ENCODE data around the gene FLYWCH2.

FLYWCH2 gene

DNA sequence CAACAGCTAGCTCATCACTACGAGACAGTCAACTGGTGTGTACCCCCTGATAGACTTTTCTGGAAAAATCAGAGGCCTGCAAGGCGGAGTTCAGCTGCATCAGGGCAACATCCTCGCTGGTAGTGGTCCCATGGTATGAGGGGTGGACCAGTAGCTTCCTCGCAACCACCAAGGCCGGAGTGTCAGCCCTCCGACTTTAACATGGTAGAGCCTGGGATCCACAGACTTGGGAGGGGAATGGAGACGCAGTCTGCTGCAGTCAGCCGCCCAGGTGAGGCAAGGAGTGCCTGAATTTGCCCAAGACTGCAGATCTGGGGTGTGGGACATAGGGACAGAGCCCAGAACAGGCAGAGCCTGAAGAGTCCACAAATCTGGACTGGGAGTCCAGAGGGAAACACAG, 39.5 kb upstream of the FLYWCH2 start:
- Histone ChIP-seq H3K9ac (ENCODE audit: low read length) (no peak overlapping the region), H3K27me3 (ENCODE audit: control insufficient read depth, insufficient read depth, low read length) (no peaks in the 10 kb centered on the region), H3K36me3 (ENCODE audit: control insufficient read depth, insufficient read depth, low read length) (no peaks in the 10 kb centered on the region), H3K27ac (ENCODE audit: low read depth, low read length) (no peak overlapping the region), H3K4me3 (ENCODE audit: low read length) (no peak overlapping the region), H3K4me1 (ENCODE audit: control insufficient read depth, insufficient read depth, low read length) (no peaks in the 10 kb centered on the region)

DNA sequence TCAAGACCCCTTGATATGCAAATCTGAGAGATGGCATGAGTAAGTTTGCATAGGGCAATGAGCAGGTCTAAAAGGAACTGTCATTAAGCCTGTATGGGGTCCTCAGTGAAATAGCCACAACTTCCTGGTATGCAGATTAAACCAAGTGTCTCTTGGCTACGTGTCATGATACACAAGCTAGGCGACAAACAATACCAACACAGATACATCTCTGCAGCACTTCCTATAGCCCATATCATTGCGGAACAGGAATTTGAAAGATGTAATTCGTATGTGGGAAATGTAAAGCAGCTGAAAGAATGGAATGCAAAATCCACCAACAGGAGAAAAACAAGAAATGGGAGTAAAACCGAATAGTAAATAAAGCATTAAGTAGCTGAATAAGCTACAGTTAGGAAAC, 37.9 kb upstream of the FLYWCH2 start:
- no peak overlapping the region for H3K27ac ChIP-seq (ENCODE audit: low read depth, low read length)
- H3K4me3 ChIP-seq (ENCODE audit: low read length), result no peak overlapping the region
- no peaks in the 10 kb centered on the region for H3K4me1 ChIP-seq (ENCODE audit: control insufficient read depth, insufficient read depth, low read length)
- H3K27me3 ChIP-seq (ENCODE audit: control insufficient read depth, insufficient read depth, low read length), result no peaks in the 10 kb centered on the region
- no peak overlapping the region for H3K9ac ChIP-seq (ENCODE audit: low read length)
- no peaks in the 10 kb centered on the region for H3K36me3 ChIP-seq (ENCODE audit: control insufficient read depth, insufficient read depth, low read length)

DNA sequence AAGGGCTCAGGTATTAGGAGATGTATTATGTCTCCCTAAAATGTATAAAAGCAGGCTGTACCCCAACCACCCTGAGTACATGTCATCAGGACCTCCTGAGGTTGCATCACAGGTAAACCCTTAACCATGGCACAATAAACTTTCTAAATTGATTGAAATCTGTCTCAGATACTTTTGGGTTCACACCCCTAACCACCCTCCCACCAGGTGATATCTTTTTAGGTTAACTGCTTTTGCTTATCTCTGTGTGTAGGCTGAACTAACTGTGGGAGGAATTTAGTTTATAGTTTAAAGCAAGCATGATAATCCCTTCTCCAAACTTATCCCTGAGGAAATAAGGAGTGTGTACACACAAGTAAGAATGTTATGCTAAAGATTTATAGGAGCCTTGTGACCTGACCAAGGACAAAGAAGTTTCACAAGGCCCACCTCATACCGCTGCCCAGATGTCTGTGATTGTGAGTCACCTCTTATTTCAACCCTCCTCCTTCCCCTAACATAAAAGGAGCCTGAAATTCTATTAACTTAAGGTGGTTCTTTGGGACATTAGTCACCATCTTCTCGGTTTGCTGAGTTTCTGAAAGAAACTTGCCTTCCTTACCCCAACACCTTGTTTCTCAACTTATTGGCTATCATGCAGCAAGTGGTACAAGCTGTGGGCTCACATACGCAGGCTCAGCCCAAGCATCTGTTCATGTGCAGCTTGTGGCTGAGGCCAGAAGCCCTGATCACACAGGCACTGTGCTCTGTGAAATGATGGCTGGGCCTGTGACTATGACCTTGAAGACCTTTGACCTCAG, 36.3 kb upstream of the FLYWCH2 start:
- no peak overlapping the region for H3K9ac ChIP-seq (ENCODE audit: low read length)
- no peaks in the 10 kb centered on the region for H3K4me1 ChIP-seq (ENCODE audit: control insufficient read depth, insufficient read depth, low read length)
- no peaks in the 10 kb centered on the region for H3K36me3 ChIP-seq (ENCODE audit: control insufficient read depth, insufficient read depth, low read length)
- H3K27me3 ChIP-seq (ENCODE audit: control insufficient read depth, insufficient read depth, low read length), result no peaks in the 10 kb centered on the region
- H3K27ac ChIP-seq (ENCODE audit: low read depth, low read length), result no peak overlapping the region
- no peak overlapping the region for H3K4me3 ChIP-seq (ENCODE audit: low read length)

DNA sequence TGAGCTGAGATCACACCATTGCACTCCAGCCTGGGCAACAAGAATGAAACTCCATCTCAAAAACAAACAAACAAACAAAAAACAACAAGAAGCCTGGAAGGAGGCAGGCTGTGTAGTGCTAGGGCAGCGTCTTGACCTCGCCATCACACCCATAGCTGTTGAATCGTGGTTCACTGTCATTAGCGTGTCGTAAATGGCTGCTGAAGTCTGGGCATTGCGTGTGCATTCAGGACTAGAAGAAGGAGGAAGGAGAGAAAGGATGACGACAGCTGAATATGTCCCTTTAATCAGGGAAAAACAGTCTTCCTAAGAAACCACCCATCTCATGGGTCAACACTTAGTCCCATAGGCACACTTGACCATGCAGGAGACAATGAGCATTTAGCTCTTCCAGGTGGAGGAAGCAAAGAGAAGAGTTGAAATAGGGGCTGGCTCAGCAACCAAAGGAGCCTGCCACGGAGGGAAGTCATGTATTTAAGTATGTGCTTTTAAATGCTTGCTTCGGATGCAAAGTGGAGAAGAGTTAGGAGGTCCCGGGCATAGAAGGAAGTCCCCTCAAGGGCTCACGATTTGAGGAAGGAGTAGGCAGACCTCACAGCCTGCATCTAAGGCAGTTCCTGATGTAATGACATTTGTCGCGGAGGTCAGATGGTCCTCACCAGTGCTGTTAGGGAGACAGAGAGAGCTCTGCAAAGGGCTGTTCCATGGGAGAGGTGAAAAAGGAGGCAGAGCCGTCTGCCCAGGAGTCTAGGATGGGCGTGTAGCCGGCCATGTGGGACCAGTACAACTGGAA, 33.9 kb upstream of the FLYWCH2 start:
- Histone ChIP-seq H3K27ac (ENCODE audit: low read depth, low read length) (no peak overlapping the region), H3K4me3 (ENCODE audit: low read length) (no peak overlapping the region), H3K9ac (ENCODE audit: low read length) (no peak overlapping the region), H3K27me3 (ENCODE audit: control insufficient read depth, insufficient read depth, low read length) (peaks cover 3% of the 10 kb centered on the region), H3K36me3 (ENCODE audit: control insufficient read depth, insufficient read depth, low read length) (no peaks in the 10 kb centered on the region), H3K4me1 (ENCODE audit: control insufficient read depth, insufficient read depth, low read length) (no peaks in the 10 kb centered on the region)

DNA sequence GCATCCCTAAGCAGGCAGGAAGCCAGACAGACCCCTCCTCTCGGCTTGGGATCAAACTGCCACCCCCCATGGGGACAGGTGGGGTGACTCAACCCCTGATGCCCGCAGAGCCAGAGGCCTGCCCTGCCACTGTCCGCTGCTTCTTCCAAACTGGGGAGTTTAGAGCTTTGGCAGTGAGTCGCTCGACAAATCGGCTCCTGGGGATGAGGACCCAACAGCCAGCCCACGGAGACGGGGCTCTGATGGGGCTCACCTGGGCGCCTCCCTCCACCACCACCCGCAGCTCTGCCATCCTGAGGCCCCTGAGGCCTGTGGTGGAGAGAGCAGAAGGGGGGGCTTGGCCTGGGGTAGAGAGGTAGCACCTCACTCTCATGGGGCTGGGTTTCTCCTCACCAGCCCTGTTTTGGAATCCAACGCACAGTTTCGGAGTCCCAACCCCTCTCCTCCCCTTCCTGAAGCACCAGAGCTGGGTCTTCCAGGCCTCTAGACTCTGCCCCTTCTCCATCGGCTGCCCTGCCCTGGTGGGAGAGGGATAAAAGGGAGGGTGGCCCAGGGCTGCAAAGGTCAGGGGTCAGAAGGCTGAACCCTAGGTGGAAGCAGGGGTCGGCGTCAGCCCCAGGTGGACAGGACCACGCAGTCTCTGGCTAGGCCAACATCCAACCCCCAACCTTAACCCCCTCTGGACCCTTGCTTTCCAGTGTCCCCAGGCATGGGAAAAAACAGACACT, 30.8 kb upstream of the FLYWCH2 start:
- H3K4me1 ChIP-seq (ENCODE audit: control insufficient read depth, insufficient read depth, low read length), result no peaks in the 10 kb centered on the region
- H3K4me3 ChIP-seq (ENCODE audit: low read length), result no peak overlapping the region
- H3K27me3 ChIP-seq (ENCODE audit: control insufficient read depth, insufficient read depth, low read length), result peaks cover 3% of the 10 kb centered on the region
- no peaks in the 10 kb centered on the region for H3K36me3 ChIP-seq (ENCODE audit: control insufficient read depth, insufficient read depth, low read length)
- H3K27ac ChIP-seq (ENCODE audit: low read depth, low read length), result no peak overlapping the region
- no peak overlapping the region for H3K9ac ChIP-seq (ENCODE audit: low read length)

DNA sequence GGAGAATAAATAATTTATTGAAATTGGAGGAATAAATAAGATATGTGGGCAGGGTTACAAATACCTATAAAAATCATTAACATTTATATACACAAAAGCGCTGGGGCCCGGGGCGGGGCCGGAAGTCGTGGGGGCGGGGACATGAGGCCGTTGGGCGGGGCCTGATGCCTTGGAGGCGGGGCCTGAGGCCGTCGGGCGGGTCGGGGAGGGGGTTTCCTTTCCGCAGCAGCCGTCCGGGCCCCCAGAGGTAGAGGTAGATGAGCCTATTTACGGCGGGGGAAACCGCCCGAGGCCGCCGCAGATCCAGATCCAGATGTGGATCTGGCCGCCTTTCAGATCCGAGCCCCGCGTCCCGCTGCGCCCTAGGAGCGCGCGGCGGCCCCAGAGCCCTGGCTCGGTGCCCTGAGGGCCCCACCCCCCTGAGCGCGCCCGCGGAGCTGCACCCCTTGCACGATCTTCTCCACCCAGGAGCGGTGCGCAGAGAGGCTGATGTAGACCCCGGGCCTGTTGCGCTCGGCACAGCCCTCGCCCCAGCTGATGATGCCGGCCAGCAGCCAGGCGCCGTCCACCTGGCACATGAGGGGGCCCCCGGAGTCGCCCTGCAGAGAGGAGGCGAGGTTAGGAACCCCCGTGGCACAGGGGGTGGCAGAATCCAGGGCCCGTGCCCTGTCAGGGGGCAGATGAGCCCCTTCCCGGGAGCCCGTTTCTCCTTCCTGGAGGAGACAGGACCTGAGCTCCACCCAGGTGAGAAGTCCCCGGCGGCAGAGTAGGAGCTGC, 30.1 kb upstream of the FLYWCH2 start:
- Histone ChIP-seq H3K4me3 (ENCODE audit: low read length) (no peak overlapping the region), H3K27me3 (ENCODE audit: control insufficient read depth, insufficient read depth, low read length) (peaks cover 6% of the 10 kb centered on the region), H3K4me1 (ENCODE audit: control insufficient read depth, insufficient read depth, low read length) (no peaks in the 10 kb centered on the region), H3K9ac (ENCODE audit: low read length) (no peak overlapping the region), H3K27ac (ENCODE audit: low read depth, low read length) (no peak overlapping the region), H3K36me3 (ENCODE audit: control insufficient read depth, insufficient read depth, low read length) (no peaks in the 10 kb centered on the region)

DNA sequence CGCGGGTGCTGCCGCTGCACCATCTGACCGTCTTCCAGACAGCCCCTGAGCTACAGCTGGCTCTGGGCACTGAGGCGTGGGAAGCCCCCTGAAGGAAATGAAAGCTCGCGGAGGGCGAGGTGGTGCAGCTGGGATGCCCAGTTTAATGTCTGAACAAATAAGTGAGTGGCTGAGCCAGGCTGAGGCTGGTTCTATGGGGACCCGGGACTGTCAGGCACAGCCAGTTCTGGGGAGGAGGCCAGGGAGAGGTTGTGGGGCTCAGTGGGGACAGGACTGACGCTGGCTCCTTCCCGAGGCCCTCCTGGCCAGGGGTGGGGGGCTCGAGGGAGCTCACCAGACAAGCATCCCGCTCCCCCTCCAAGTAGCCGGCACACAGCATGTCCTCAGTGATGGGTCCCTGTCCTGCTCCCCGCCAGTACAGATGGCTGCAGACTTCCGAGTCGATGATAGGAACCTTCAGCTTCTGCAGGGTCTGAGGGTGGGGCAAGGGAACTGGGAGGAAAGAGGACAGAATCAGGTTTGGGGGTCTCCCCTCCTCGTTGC, 29.4 kb upstream of the FLYWCH2 start:
- Histone ChIP-seq H3K27ac (ENCODE audit: low read depth, low read length) (no peak overlapping the region), H3K9ac (ENCODE audit: low read length) (no peak overlapping the region), H3K27me3 (ENCODE audit: control insufficient read depth, insufficient read depth, low read length) (peaks cover 12% of the 10 kb centered on the region)

DNA sequence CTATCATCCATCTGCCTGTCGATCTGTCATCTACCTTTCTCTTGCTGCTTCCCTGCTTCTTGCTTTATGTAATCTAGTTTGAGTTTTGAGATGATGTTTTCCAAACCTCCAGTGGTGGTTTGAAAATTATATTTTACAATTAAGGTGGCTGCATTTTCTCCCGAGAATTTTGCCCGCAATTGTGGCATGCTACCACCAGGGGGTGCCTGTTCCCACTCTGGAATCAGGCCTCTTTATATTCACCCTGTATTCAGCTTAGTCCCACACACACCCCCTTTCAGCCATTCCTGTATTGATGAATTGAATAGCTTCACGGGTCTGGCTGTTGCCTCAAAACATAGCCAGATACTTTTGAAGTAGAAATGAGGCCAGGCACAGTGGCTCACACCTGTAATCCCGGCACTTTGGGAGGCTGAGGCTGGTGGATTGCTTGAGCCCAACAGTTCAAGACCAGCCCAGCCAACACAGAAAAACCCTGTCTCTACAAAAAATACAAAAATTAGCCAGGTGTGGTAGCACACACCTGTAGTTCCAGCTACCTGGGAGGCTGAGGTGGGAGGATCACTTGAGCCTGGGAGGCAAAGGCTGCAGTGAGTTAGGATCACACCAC, 28.2 kb upstream of the FLYWCH2 start:
- H3K36me3 ChIP-seq (ENCODE audit: control insufficient read depth, insufficient read depth, low read length), result no peaks in the 10 kb centered on the region

More for the DNA sequence above, 29.4 kb upstream of the FLYWCH2 start:
- Histone ChIP-seq H3K4me1 (ENCODE audit: control insufficient read depth, insufficient read depth, low read length) (no peaks in the 10 kb centered on the region), H3K36me3 (ENCODE audit: control insufficient read depth, insufficient read depth, low read length) (no peaks in the 10 kb centered on the region), H3K4me3 (ENCODE audit: low read length) (no peak overlapping the region)

DNA sequence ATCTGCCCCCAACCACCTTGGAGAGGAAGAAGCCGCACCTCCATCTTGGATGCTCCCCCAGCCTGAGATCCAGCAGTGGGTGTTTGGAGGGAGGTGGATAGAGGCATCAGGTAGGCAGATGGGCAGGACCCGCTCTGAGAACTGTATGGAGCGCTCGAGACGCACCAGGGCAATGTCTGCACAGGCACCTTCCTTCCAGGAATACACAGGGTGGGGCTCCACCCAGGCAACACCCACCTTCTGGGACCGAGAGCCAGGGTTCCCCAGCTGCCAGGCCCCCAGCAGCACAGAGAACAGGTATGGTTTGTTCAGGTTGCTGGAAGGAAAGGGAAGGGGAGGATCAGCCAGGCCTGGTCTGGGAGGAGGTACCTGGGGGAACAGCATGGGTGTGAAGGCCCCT, 27.5 kb upstream of the FLYWCH2 start:
- peaks cover 17% of the 10 kb centered on the region for H3K27me3 ChIP-seq (ENCODE audit: control insufficient read depth, insufficient read depth, low read length)
- H3K4me1 ChIP-seq (ENCODE audit: control insufficient read depth, insufficient read depth, low read length), result no peaks in the 10 kb centered on the region
- H3K36me3 ChIP-seq (ENCODE audit: control insufficient read depth, insufficient read depth, low read length), result no peaks in the 10 kb centered on the region
- H3K4me3 ChIP-seq (ENCODE audit: low read length), result no peak overlapping the region
- no peak overlapping the region for H3K9ac ChIP-seq (ENCODE audit: low read length)
- no peak overlapping the region for H3K27ac ChIP-seq (ENCODE audit: low read depth, low read length)

More for the DNA sequence above, 28.2 kb upstream of the FLYWCH2 start:
- H3K4me3 ChIP-seq (ENCODE audit: low read length), result no peak overlapping the region
- H3K27me3 ChIP-seq (ENCODE audit: control insufficient read depth, insufficient read depth, low read length), result peaks cover 17% of the 10 kb centered on the region
- no peak overlapping the region for H3K9ac ChIP-seq (ENCODE audit: low read length)
- H3K4me1 ChIP-seq (ENCODE audit: control insufficient read depth, insufficient read depth, low read length), result no peaks in the 10 kb centered on the region
- H3K27ac ChIP-seq (ENCODE audit: low read depth, low read length), result no peak overlapping the region

DNA sequence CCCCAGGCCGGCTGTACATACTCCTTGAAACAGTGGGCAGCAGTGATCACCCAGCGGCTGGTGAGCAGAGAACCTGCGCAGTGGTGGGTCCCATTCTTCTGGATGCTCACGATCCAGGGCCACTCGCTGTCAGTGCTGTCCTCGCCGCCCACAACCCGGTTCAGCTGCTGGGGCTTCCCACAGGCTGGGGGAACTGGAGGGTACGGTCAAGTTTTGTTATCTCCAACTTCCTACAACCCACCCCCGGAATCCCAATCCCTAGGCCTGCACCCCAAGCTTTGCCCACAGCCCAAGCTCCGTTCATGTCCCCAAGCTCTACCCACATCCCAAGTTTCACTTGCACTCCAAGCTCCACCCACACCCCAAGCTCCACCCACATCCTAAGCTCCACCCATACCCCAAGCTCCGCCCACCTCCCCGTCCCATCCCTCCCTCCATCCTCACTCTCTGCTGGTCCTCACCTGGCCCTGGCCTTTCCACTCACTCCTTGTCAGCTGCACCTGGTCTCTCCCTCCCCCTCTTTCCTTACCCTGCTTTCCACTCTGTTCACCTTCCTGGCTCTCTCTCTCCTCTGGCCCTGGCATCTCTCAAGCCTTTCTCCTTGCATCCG, 26.8 kb upstream of the FLYWCH2 start:
- Histone ChIP-seq H3K27me3 (ENCODE audit: control insufficient read depth, insufficient read depth, low read length) (peaks cover 17% of the 10 kb centered on the region), H3K9ac (ENCODE audit: low read length) (no peak overlapping the region), H3K4me3 (ENCODE audit: low read length) (no peak overlapping the region), H3K27ac (ENCODE audit: low read depth, low read length) (no peak overlapping the region), H3K36me3 (ENCODE audit: control insufficient read depth, insufficient read depth, low read length) (no peaks in the 10 kb centered on the region), H3K4me1 (ENCODE audit: control insufficient read depth, insufficient read depth, low read length) (no peaks in the 10 kb centered on the region)
